Neural cell (in vitro differentiated cells): ENCODE data around the gene WDFY1. TPM values are rescaled to one million over a fixed set of nuclear protein-coding genes. Genes with fewer than 3 reads are reported as not detected.

Source experiments
- H2AFZ ChIP-seq: fragments of 200-600, 300-800 bp; sonication (generic), shearing (Covaris generic); 2 replicates; pipeline ENCODE4 v1.6.0; 2014; ENCODE audit warnings: low read depth, mild to moderate bottlenecking, antibody characterized with exemption, low read length, moderate library complexity
- H3F3A ChIP-seq: fragments of 200-600 bp; shearing (Covaris generic); 2 replicates; pipeline ENCODE4 v1.6.1; 2016; ENCODE audit warnings: mild to moderate bottlenecking, moderate library complexity, mixed read lengths, antibody characterized with exemption, low read length; ENCODE audit not compliant: insufficient read depth, poor library complexity, severe bottlenecking
- H3K27ac ChIP-seq: fragments of 200-600, 300-800 bp; sonication (generic), shearing (Covaris generic); 2 replicates; pipeline ENCODE4 v1.5.1; 2014; ENCODE audit warnings: mild to moderate bottlenecking, low read length, moderate library complexity
- H3K27me3 ChIP-seq: fragments of 300-800, 200-600 bp; sonication (generic), shearing (Covaris generic); 2 replicates; pipeline ENCODE4 v1.6.0; 2014; ENCODE audit warnings: mild to moderate bottlenecking, low read depth, low read length, moderate library complexity; ENCODE audit not compliant: insufficient read depth
- H3K36me3 ChIP-seq: fragments of 300-800, 200-600 bp; sonication (generic), shearing (Covaris generic); 2 replicates; pipeline ENCODE4 v1.5.1; 2014; ENCODE audit warnings: mild to moderate bottlenecking, antibody characterized with exemption, low read length, moderate library complexity; ENCODE audit not compliant: insufficient read depth
- H3K4me2 ChIP-seq: fragments of 300-800, 200-600 bp; sonication (generic), shearing (Covaris generic); 2 replicates; pipeline ENCODE4 v1.6.0; 2014; ENCODE audit warnings: mild to moderate bottlenecking, low read length
- H3K4me3 ChIP-seq: fragments of 300-800, 200-600 bp; sonication (generic), shearing (Covaris generic); 2 replicates; pipeline ENCODE4 v1.5.1; 2014; ENCODE audit warnings: mild to moderate bottlenecking, low read length, moderate library complexity
- H3K79me2 ChIP-seq: fragments of 200-600 bp; shearing (Covaris generic); replicated peaks from 2 replicates; pipeline ENCODE4 v1.6.0; 2014; ENCODE audit warnings: mild to moderate bottlenecking, low read length, moderate library complexity; ENCODE audit not compliant: insufficient read depth
- H3K9ac ChIP-seq: fragments of 300-800, 200-600 bp; sonication (generic), shearing (Covaris generic); 2 replicates; pipeline ENCODE4 v1.6.1; 2016; ENCODE audit warnings: mild to moderate bottlenecking, low read length, mixed read lengths
- H3K9me2 ChIP-seq: fragments of 200-600 bp; shearing (Covaris generic); 2 replicates; pipeline ENCODE4 v1.6.1; 2016; ENCODE audit warnings: mild to moderate bottlenecking, low read length, mixed read lengths; ENCODE audit not compliant: insufficient read depth
- H3K9me3 ChIP-seq: fragments of 200-600, 300-800 bp; sonication (generic), shearing (Covaris generic); 2 replicates; pipeline ENCODE4 v1.6.1; 2016; ENCODE audit warnings: mild to moderate bottlenecking, mixed run types, low read length, moderate library complexity, mixed read lengths
- H4K20me1 ChIP-seq: fragments of 200-600 bp; shearing (Covaris generic); 2 replicates; pipeline ENCODE4 v1.6.1; 2016; ENCODE audit warnings: mild to moderate bottlenecking, mixed run types; ENCODE audit not compliant: insufficient read depth
- CTCF ChIP-seq: fragments of 450-650 bp; IDR thresholded peaks from 2 replicates; pipeline ENCODE4 v1.5.1; 2014; ENCODE audit warnings: antibody characterized with exemption, mild to moderate bottlenecking, moderate library complexity; ENCODE audit not compliant: poor library complexity, severe bottlenecking
- EP300 ChIP-seq: fragments of 450-650 bp; conservative IDR thresholded peaks from 2 replicates; pipeline ENCODE4 v1.6.1; 2014; ENCODE audit warnings: antibody characterized with exemption, mild to moderate bottlenecking, moderate library complexity; ENCODE audit not compliant: poor library complexity, severe bottlenecking
- EZH2 ChIP-seq: fragments of 200-600, 300-800 bp; shearing (Covaris generic), sonication (generic); IDR thresholded peaks from 2 replicates; pipeline ENCODE4 v1.6.1; 2014; ENCODE audit warnings: antibody characterized with exemption, low read length, borderline replicate concordance, mild to moderate bottlenecking; ENCODE audit not compliant: insufficient read depth, poor library complexity, severe bottlenecking
- MXI1 ChIP-seq: fragments of 450-650 bp; conservative IDR thresholded peaks from 2 replicates; pipeline ENCODE4 v1.6.1; 2014; ENCODE audit warnings: antibody characterized with exemption, mild to moderate bottlenecking; ENCODE audit not compliant: poor library complexity, severe bottlenecking
- POLR2AphosphoS5 ChIP-seq: IDR thresholded peaks from 2 replicates; pipeline ENCODE4 v1.6.1; 2012
- RAD21 ChIP-seq: fragments of 450-650 bp; conservative IDR thresholded peaks from 2 replicates; pipeline ENCODE4 v1.6.1; 2014; ENCODE audit warnings: antibody characterized with exemption, mild to moderate bottlenecking, moderate library complexity
- REST ChIP-seq: IDR thresholded peaks from 2 replicates; pipeline ENCODE4 v1.6.1; 2012; ENCODE audit warnings: borderline replicate concordance
- SMC3 ChIP-seq: fragments of 450-650 bp; conservative IDR thresholded peaks from 2 replicates; pipeline ENCODE4 v1.6.1; 2014; ENCODE audit warnings: antibody characterized with exemption, mild to moderate bottlenecking, moderate library complexity; ENCODE audit not compliant: poor library complexity
- TAF1 ChIP-seq: IDR thresholded peaks from 2 replicates; pipeline ENCODE4 v1.6.1; 2012; ENCODE audit warnings: low read depth
- polyA plus RNA-seq: library from polyadenylated mRNA; depleted of rRNA; stranded (reverse); fragments of >200 nt; gene quantifications from 2 replicates; pipeline ENCODE4 v1.2.3, GENCODE V29; 2014

WDFY1 gene
- polyA plus RNA-seq, 1 donor from 2014 or later = 49.4 TPM

GRCh38 chr2:223901854-223902253 lies 43.3 kb downstream of the WDFY1 start:
- H3K79me2 ChIP-seq = no peaks in the 10 kb centered on the region
- H3K27ac ChIP-seq = no peak overlapping the region
- H3K36me3 ChIP-seq = peaks cover 3% of the 10 kb centered on the region
- H4K20me1 ChIP-seq = no peaks in the 10 kb centered on the region
- TF ChIP-seq SMC3 (no peak), REST (no peak), POLR2AphosphoS5 (no peak), EP300 (no peak), EZH2 (no peak), RAD21 (no peak)
- H2AFZ ChIP-seq = no peak overlapping the region
- no peaks in the 10 kb centered on the region for H3K9me2 ChIP-seq
- H3F3A ChIP-seq = no peaks in the 10 kb centered on the region
- no peaks in the 10 kb centered on the region for H3K27me3 ChIP-seq
- H3K9ac ChIP-seq = no peak overlapping the region
- H3K4me2 ChIP-seq = no peak overlapping the region
- H3K4me3 ChIP-seq = no peak overlapping the region
- no peaks in the 10 kb centered on the region for H3K9me3 ChIP-seq

GRCh38 chr2:223901311-223901710 lies 43.8 kb downstream of the WDFY1 start:
- Histone ChIP-seq H3K9ac (no peak overlapping the region), H3K27ac (no peak overlapping the region), H4K20me1 (no peaks in the 10 kb centered on the region), H3K4me3 (no peak overlapping the region), H3K36me3 (peaks cover 3% of the 10 kb centered on the region), H3F3A (no peaks in the 10 kb centered on the region), H2AFZ (no peak overlapping the region), H3K4me2 (no peak overlapping the region), H3K27me3 (no peaks in the 10 kb centered on the region), H3K9me2 (no peaks in the 10 kb centered on the region), H3K79me2 (no peaks in the 10 kb centered on the region), H3K9me3 (no peaks in the 10 kb centered on the region)
- TF ChIP-seq EP300 = no peak
- TF ChIP-seq POLR2AphosphoS5 = no peak
- TF ChIP-seq REST = no peak
- no peak for TF ChIP-seq MXI1
- no peak for TF ChIP-seq RAD21
- TF ChIP-seq TAF1 = no peak
- TF ChIP-seq CTCF = no peak
- TF ChIP-seq SMC3 = no peak
- no peak for TF ChIP-seq EZH2
